Measurements from ENCODE around the gene SGK1.

Gene SGK1

DNA sequence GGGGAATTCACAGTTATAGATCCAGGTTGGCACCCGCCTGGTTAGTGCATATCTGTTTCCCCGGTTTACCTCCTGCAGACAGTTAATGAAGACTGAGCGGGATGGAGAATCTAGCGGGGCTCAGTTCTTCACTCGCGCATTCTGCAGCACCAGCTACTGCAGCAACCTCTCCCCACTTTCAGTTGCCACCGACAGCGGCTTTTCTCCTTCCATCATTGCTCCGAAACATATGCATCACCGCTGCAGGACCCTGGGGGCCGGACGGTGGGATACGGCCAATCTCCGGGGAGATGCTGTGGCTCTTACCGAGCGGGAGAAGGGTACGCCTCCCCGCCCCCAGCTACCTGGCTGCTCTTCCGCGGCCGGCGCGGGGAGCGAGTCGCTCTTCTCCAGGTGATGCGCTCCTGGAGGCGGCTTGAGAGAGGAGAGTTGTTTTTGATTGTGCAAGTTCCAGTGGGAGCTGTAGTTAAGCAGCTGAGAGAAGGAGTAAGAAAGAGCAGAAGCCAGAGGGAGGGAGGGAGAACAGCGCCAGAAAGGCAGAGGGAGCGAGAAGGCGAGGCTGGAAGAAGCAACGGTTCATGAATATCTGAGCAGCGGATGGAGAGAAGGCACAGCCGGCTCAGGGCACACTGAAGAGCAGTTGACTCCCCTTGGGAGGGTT lies at the start of gene SGK1:
Gene SGK1 (minus strand): TSS at position 642 of the 661 bp plus-strand sequence. CDS start 652 bp downstream, outside the sequence.
- POLR2A ChIA-PET: no interaction called here
- TF ChIP-seq CTCF (IDR thresholded peaks at IDR 0.05; ENCODE audit: control extremely low read depth, extremely low read depth, low read depth, missing control alignments): no peak
- DNase-seq (ENCODE audit: extremely low spot score): peak; percentile 21
- CTCF ChIA-PET: interaction anchor here (0.6 to 1.8 kb wide), 6 partner anchors 9 to 65 kb away, joined by 3 to 9 read pairs (median 3); no protein-coding TSS in a partner anchor

DNA sequence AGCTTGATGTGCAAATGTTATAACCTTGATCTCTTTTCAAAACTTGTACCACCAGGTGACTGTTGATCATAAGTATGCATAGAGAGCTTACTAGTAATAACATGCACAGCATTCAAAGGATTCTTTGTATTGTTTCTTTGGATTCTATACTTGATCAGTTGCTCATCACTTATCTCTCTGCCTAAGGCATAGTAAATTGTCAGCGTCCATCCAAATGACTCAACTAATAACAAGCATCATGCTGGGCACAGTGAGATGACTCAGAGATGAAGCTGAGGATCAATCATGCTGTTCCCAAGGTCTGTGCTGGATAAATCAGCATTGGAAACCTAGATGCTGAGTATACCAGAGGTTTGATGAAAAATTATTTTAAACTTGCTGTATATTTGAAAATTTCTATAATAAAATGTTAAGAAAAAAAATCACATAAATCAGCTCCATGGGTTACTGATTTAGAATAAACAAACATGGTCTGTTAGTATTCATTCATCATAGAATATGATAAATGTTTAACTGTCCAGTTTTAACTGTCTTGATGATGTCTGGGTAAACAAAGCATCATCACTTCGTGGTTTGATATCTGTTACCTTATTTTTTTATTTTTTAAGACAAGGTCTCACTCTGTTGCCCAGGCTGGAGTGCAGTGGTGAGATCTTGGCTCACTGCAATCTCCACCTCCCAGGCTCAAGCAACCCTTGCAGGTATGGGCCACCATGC lies 45.6 kb upstream of the SGK1 start:
- POLR2A ChIA-PET: no interaction called here
- no peak for TF ChIP-seq CTCF (IDR thresholded peaks at IDR 0.05; ENCODE audit: control extremely low read depth, extremely low read depth, low read depth, missing control alignments)
- no peak for DNase-seq (ENCODE audit: extremely low spot score)
- CTCF ChIA-PET: interaction anchor here (0.7 to 4.9 kb wide), 5 partner anchors 9 to 65 kb away, joined by 3 to 27 read pairs (median 3); no protein-coding TSS in a partner anchor

DNA sequence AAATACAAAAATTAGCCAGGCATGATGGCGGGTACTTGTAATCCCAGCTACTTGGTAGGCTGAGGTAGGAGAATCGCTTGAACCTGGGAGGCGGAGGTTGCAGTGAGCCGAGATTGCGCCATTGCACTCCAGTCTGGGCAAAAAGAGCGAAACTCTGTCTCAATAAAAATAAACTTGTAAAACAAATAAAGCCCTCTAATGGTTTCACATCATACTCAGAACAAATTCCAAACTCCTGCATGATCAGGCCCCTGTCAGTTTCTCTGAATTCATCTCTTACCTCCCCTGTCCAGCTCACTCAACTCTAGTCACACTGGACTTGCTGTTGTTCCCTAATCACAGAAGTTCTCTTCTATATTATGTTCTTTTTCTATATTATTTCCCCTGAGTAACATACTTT lies 43.1 kb upstream of the SGK1 start:
- CTCF ChIA-PET: no interaction called here
- DNase-seq (ENCODE audit: extremely low spot score): no peak
- POLR2A ChIA-PET: no interaction called here
- TF ChIP-seq CTCF (IDR thresholded peaks at IDR 0.05; ENCODE audit: control extremely low read depth, extremely low read depth, low read depth, missing control alignments): no peak

DNA sequence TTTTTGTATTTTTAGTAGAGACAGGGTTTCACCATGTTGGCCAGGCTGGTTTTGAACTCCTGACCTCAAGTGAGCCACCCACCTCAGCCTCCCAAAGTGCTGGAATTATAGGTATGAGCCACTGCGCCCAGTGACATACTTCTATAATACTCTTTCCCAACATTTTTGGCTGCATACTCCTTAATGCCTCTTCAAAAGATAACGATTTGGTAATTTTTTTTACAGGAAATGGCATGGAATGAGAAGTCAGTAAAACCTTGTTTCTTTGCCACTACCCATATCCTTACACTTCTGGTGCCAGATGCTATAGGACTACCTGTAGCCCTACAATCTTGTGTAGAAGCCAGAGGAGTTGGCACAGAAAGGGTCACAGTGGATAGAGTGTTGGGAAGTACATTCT lies 41.4 kb upstream of the SGK1 start:
- CTCF ChIA-PET: no interaction called here
- DNase-seq (ENCODE audit: extremely low spot score): no peak
- POLR2A ChIA-PET: no interaction called here
- TF ChIP-seq CTCF (IDR thresholded peaks at IDR 0.05; ENCODE audit: control extremely low read depth, extremely low read depth, low read depth, missing control alignments): no peak

- TF ChIP-seq CTCF (IDR thresholded peaks at IDR 0.05; ENCODE audit: control extremely low read depth, extremely low read depth, low read depth, missing control alignments): no peak
- DNase-seq (ENCODE audit: extremely low spot score): no peak
These were observed 40.4 kb upstream of the SGK1 start for GRCh38 chr6:134358320-134358719.

DNA sequence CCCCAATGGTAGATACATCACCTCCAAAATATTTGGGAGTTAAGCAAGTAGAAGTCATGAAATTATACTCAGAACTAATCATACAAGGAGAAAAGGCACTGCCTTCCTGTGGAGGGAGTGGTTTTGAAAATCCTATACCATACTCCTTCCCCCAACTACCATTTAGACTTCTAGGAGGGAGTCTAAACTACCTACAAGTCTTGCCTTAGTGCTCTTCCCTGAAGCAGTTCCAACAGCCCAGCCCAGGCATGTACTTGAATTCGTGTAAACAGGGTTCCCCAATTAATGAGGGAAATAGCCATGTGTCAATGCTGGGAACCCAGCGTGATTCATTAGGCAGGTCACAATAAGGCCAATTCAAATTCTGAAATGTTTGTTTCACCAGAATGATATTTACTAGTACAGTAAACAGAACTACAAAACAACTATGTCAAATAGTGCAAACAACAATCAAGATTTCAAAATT lies 39.1 kb upstream of the SGK1 start:
- ChIA-PET CTCF (interaction anchor here (1.5 kb wide), 1 partner anchor 14 kb away, joined by 5 read pairs; no protein-coding TSS in a partner anchor), POLR2A (no interaction called here)
- TF ChIP-seq CTCF (IDR thresholded peaks at IDR 0.05; ENCODE audit: control extremely low read depth, extremely low read depth, low read depth, missing control alignments): no peak
- no peak for DNase-seq (ENCODE audit: extremely low spot score)

More at GRCh38 chr6:134358320-134358719, 40.4 kb upstream of the SGK1 start:
- POLR2A ChIA-PET: no interaction called here
- CTCF ChIA-PET: interaction anchor here (1.5 kb wide), 1 partner anchor 13 kb away, joined by 5 read pairs; no protein-coding TSS in a partner anchor
